Pulmonary artery endothelial cell (primary cell): Measurements from ENCODE around the gene TTC28. TPM values are rescaled to one million over a fixed set of nuclear protein-coding genes. Genes with fewer than 3 reads are reported as not detected.

ENCODE experiments used
- DNase-seq: peaks from one replicate; pipeline ENCODE4 v3.0.0-alpha.2; 2011; ENCODE audit warnings: low read depth, low spot score
- total RNA-seq: library from RNA; depleted of rRNA; stranded (reverse); fragments of >200 nt; gene quantifications from 2 replicates; pipeline ENCODE4 v1.2.3, GENCODE V29; 2014

Gene TTC28
- total RNA-seq, 1 donor from 2014 or later = 15.6 TPM

DNA sequence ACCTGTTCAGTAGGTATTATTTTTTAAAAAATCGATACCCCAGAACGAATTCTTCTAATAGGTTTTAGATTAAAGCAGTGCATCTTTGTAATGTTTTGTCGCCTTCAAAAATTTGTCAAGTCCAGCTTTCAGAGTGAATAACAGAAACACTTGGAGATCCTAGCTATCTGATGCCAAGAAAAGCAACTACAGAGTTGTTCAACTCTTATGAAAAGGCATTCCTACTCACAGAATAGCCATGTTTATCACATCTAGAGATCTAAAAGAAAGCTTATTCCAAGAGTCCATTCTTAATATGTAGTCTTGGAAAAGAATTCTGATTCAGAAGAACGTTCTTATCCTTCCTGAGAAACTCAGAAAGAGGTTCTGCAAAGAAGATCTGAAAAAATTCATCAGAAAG is 268.5 kb downstream of the TTC28 start:
- no peak for DNase-seq

- no peak for DNase-seq
These were observed 269.4 kb downstream of the TTC28 start for GRCh38 chr22:28410050-28410816.

DNA sequence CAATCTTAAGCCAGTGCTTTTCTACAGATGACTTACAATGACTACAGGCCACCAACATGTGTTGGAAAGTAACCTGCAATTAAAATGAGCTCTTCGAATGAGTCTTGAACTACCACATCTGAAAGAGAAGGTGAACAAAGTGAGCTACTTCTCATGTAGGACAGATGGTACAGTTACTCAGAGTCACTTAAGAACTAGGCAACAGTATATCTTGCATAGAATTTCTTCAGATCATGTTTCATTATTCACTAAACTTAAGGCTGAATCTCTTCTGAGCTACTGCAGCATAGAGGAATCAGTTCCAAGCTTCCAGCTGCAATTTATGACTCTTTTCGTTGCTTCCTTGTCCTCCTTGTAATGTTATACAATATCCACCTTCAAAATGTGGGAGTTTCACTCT is 270.9 kb downstream of the TTC28 start:
- DNase-seq = no peak

- no peak for DNase-seq
These were observed 272.0 kb downstream of the TTC28 start for GRCh38 chr22:28407645-28408044.

DNA sequence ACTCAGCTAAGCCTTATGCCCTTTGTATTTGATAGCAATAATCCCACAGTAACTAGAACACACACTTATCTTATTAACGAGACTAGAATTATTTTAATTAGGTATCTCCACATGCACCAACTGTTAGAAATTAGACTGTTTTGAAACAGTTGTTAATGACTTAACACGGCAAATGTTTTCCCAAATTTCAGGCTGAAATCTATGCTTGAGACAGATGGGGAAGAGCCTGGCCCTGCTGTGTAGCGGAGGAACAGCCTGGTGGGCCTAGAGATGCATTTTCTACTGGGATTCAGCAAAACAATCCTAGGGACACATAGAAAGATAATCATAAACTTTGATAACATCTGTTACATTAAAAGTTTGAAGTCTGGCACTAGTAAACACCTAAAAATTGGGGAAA is 273.4 kb downstream of the TTC28 start:
- DNase-seq = no peak

- no peak for DNase-seq
These were observed 274.1 kb downstream of the TTC28 start for GRCh38 chr22:28405588-28405987.

DNA sequence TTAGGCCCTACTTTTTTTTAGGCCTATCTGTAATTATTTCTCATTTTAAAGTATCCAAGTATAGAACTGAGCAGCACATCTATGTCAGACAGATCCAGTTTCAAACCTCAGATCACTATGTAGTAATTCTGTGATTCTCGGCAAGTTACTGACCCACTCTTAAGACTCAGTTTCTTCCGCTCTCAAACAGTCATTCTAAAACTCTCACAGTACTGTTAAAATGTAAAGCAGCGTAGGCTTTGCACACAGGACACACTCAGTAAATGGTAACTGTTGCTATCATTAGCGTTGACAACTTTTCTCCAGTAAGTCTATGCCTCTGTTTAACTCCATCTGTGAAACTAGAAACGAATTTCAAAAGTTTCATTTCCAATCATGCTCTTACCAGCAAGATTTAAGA is 277.1 kb downstream of the TTC28 start:
- no peak for DNase-seq

- no peak for DNase-seq
These were observed 277.6 kb downstream of the TTC28 start for GRCh38 chr22:28402060-28402459.

- DNase-seq = no peak
These were observed 280.7 kb downstream of the TTC28 start for GRCh38 chr22:28398981-28399380.

GRCh38 chr22:28398355-28398754 is 281.3 kb downstream of the TTC28 start:
- DNase-seq = no peak

GRCh38 chr22:28397306-28397705 is 282.3 kb downstream of the TTC28 start:
- DNase-seq = no peak

GRCh38 chr22:28395920-28396753 is 283.5 kb downstream of the TTC28 start:
- peak; percentile 4 for DNase-seq

GRCh38 chr22:28395520-28395919 is 284.1 kb downstream of the TTC28 start:
- no peak for DNase-seq

GRCh38 chr22:28394513-28395110 is 285.0 kb downstream of the TTC28 start:
- no peak for DNase-seq

DNA sequence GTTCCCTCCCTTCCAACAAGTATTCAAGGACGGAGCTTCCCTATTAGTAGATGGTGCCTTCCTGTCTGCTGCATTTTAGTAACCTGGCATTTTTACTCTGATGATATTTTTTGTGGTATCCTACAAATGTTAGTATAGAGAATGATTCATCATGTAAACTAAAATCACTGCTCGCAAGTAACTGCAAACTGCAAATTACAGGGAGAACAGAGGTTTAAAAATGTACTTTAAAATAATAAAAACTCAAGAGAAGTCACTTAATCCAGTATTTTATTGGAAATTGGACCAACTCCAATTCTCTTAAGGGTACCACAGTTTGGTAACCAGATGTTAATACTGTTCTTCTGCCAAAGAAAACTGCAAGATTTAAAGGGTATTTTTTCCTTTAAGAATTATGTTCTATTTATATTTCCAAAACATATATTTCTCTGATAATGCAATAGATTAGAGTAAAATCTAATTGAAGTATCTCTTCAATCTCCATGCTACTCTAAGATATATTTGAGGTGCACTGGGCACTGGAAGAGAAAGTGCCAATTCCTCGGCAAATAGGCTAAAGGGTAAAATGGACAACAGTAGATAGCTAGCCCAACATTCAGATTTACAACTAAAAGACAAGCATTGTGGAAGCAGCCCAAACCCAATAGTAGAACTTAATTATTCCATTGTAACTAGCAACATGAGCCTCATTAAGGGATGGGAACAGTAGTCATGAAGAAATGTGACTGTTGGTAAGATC is 298.0 kb downstream of the TTC28 start:
- no peak for DNase-seq

DNA sequence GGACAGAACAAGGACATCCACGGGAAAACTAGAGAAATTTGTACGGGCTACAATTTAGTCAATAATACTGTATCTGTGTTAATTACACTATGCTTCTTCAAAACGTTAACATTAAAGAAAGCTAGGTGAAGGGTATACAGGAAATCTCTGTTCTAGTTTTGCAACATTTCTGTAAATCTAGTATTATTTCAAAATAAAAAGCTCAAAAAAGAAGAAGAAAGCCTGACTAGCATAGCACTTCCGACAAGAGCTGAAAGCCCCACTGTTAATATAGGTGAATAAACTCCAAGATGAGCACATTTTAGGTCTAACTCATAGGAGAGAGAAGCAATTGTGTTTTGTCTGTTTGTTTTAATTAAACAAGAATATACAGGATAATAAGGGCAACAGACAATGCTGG is 299.7 kb downstream of the TTC28 start:
- DNase-seq = no peak

- no peak for DNase-seq
These were observed 300.4 kb downstream of the TTC28 start for GRCh38 chr22:28379075-28379779.

- DNase-seq = no peak
These were observed 303.7 kb downstream of the TTC28 start for GRCh38 chr22:28375761-28376534.

DNA sequence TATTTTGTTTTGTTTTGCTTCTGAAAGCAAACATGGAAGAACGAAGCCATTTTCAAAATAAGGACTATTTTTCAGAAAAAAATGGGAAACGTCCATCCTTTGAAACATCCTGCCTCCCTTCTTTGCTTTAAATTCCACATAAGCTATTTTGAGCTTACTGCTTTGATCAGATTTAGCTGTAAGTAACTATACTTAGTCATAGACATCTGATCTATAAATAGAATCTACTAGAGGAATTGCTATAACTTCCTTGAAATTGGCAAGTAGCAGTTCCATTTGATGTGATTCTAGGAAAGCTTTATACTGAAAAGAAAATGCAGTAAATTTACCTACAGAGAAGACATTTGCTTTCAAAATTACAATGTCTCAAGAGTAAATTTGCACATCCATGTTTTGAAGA is 305.8 kb downstream of the TTC28 start:
- no peak for DNase-seq

GRCh38 chr22:28369854-28370253 is 309.8 kb downstream of the TTC28 start:
- DNase-seq = no peak
